GM20431 (cell line): ENCODE measurements around the gene TNFAIP8L1.

Experiments used
- in situ Hi-C: fragments of 300-500 bp; cut with MseI, MboI; formaldehyde crosslinking; loops from one replicate; pipeline ENCODE4 v1.15.0; 2020; ENCODE audit warnings: low sequenced_read_pairs; ENCODE audit not compliant: unreplicated experiment

Gene TNFAIP8L1

GRCh38 chr19:4642625-4643024 lies 3.3 kb downstream of the TNFAIP8L1 start:
- in situ Hi-C loops: no loop called here

- in situ Hi-C loops: no loop called here
Measured at GRCh38 chr19:4645718-4646117, 6.4 kb downstream of the TNFAIP8L1 start.

GRCh38 chr19:4647676-4648644 lies 8.6 kb downstream of the TNFAIP8L1 start:
- in situ Hi-C loops: no loop called here

- in situ Hi-C loops: no loop called here
Measured at GRCh38 chr19:4649392-4650047, 10.2 kb downstream of the TNFAIP8L1 start.

- in situ Hi-C loops: no loop called here
Measured at GRCh38 chr19:4650159-4650558, 10.8 kb downstream of the TNFAIP8L1 start.

GRCh38 chr19:4652075-4652474 lies 12.8 kb downstream of the TNFAIP8L1 start:
- in situ Hi-C loops: no loop called here

GRCh38 chr19:4653793-4654436 lies 14.6 kb downstream of the TNFAIP8L1 start:
- in situ Hi-C loops: no loop called here

- in situ Hi-C loops: no loop called here
Measured at GRCh38 chr19:4654437-4655361, 15.4 kb downstream of the TNFAIP8L1 start.

GRCh38 chr19:4656102-4656501 lies 16.8 kb downstream of the TNFAIP8L1 start:
- in situ Hi-C loops: no loop called here

- in situ Hi-C loops: no loop called here
Measured at GRCh38 chr19:4657262-4657661, 17.9 kb downstream of the TNFAIP8L1 start.

- in situ Hi-C loops: no loop called here
Measured at GRCh38 chr19:4657835-4658234, 18.5 kb downstream of the TNFAIP8L1 start.

- in situ Hi-C loops: no loop called here
Measured at GRCh38 chr19:4660181-4660791, 21.0 kb downstream of the TNFAIP8L1 start.

GRCh38 chr19:4660993-4661392 lies 21.7 kb downstream of the TNFAIP8L1 start:
- in situ Hi-C loops: no loop called here

GRCh38 chr19:4662020-4662695 lies 22.8 kb downstream of the TNFAIP8L1 start:
- in situ Hi-C loops: no loop called here

GRCh38 chr19:4662812-4663211 lies 23.5 kb downstream of the TNFAIP8L1 start:
- in situ Hi-C loops: no loop called here

- in situ Hi-C loops: no loop called here
Measured at GRCh38 chr19:4664642-4665041, 25.3 kb downstream of the TNFAIP8L1 start.

GRCh38 chr19:4669723-4670480 lies 30.6 kb downstream of the TNFAIP8L1 start, which contains the start of gene MYDGF:
TSS of gene MYDGF (minus strand) at chr19:4670342. CDS start at chr19:4670334, 8 bp downstream.
- in situ Hi-C loops: no loop called here
